ENCODE results near the gene ZFHX3.

The ZFHX3 gene

DNA sequence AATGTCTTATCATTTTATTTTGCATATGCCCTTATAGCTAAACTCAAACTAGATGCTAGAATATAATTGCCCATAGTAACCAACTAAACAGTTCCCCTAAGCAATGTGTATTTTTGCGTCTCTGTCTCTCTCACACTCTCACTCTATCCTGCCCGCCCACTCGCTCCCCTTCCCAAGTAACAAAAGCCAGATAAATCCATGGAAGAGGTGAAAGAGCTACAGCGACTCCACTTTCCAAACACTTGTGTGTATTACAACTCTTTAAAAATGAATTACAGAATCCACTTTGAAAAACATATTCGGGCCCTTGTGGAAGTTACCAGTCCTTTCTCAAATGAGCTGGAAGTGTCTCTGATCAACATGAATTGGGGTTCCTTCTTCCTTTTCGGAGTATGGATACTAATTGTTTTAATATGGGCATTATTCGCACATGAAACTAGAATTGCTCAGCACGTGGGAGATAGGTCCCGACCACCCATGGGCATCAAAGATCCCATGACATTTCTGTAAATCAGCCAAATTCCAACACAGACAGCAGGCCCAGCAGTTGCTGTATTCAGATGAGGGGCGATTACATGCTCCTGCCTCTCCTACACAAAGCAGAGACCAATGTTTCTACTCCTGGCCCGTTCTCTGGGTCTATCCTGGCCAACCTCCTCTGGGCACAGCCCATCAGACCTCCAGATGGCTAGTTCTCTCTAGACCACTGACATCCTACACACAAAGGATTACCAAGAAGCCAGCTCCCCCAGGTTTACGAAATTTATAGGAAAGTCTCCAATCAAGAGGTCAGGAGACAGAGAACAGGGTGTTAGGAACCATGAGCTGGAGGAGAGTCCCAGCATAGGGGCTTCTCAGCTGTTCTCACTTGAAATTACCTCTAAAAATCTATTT, 121.5 kb downstream of the ZFHX3 start:
- peak; percentile 11 for DNase-seq

DNA sequence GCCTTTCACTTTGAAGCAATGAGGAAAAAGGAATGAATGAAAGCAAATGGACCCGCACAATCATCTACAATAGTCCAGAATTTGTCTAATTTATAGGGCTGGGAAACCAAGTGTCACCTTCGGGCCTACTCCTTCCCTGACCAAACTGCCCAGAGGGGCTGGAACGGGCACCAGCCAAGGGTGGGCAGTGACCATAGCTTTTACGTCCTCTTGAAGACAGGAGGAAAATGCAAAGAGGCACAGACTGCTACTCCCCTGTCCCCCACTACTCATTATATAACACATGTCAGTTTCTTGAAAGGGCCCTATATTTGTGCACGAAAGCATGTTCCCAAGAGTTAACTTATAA, 122.3 kb downstream of the ZFHX3 start:
- no peak for DNase-seq

DNA sequence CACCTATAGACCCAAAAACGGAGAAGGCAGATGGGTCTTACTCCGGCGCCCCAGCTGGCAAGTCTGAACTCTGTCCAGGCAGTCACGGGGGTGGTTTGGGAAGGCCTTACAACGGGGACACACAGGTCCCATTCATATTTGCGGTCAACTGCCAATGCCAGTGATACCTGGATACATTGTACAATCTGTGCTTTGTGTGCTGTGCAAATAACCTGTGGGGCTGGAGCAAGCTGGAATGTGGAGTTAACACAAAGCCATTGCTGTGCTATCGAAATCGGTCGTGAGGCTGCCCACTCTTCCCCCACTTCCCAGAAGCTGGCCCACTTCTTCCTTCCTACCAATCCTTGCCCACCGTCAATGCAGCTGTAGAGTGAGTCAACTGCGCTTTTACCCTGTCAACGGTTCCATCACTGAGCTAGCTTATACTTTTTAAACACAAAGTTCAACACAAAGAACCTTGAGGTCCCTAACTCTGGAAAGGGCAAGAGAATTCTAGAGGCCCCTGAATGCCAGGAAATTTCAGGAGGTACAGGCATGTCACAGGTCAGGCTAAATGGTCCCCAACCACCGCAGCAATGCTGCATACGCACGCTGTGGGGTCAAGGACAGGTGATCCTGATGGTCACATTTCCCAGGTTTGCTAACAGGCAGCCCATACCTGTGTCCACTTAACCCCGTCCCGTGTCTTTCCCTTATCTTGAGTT, 122.8 kb downstream of the ZFHX3 start:
- peak; percentile 15 for DNase-seq

DNA sequence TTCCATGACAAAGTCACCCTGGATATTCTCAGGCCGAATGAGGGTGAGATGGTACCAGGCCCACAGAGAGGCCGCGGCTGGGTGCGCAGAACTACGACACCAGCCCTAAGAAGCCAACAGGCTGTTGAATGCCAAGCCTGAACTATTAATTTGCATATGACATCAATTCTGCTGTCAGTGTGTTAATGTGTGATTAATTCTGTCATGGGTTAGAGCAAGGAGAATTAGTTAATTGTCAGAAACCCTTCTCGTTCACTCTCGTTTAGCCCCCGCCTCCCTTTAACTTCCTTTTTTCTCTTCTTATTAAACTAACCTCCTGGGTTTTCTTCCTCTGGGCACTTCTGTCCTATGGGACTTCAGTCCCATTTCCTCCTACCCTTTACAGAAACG, 123.4 kb downstream of the ZFHX3 start:
- peak; percentile 80 for DNase-seq

DNA sequence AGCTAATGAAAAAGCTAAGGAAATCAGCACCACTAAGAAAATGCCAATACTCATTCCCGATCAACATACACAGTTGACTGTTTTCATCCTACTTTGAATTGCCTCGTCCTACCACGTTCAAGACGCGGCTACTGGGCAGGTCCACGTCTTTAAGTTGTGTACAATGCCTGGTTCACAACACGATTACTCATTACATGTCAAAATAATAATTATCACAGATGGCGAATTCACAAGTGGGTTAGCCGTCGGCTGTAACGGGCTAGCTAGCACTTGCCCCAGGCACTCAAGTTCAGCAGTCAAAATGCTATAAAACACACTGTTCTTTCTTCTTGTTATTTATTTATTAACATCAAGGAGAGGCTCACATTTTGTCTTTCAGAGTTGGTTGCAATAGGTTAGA, 124.2 kb downstream of the ZFHX3 start:
- no peak for DNase-seq

DNA sequence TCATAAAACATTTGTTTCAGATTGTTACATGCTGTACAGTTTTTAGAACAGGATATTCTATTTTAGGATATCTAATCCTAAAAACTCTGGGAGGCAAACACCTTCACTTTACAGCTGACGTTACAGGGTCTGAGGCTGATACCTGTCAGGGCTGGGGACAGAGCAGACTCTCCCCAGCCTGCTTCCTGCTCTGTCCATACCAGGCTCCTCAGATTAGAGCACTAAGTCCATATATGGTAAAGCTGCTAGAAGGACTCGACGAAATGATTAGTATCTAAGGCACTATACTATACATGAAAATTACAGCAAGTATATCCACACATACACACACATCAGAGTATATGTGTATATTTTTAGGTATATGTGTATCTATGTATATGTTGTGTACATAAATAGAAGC, 125.2 kb downstream of the ZFHX3 start:
- DNase-seq = no peak

DNA sequence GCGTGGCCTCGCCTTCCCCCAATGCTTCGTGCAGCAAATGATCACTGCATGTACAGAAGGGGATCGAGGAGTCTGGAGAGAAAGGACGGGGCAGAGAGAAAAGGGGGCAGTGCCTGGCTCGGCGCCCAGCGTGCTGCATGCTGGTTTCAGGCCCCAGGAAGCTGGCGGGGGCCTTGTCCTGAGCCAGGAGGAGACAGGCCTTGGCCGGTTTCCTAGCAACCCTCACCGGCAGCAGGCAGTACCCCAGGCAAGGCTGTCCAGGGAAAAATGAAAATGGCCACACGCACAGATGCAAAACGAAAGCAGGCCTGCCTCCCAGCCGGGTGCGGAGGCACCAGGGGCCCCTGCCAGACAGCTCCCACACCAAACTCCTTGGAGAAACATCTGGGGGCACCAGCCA, 126.3 kb downstream of the ZFHX3 start:
- no peak for DNase-seq

DNA sequence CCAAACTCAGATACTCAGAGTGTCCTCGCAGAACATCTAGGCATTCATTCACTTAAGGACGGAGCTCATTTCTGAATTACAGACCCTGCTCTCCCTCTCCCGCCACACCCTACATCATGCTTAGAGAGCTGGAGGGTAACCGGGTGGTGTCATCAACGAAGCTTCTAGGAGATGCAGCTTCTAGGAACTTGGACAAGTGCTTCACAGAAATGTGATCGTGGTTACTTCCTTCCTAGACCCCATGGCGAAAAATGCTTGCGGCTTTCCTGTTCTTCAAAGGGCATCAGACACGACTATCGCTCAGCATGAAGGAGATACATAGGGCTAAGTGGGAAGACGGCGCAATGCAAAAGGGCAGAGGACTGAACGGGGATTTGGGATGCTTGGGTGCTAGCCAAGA, 126.8 kb downstream of the ZFHX3 start:
- DNase-seq = peak; percentile 64

DNA sequence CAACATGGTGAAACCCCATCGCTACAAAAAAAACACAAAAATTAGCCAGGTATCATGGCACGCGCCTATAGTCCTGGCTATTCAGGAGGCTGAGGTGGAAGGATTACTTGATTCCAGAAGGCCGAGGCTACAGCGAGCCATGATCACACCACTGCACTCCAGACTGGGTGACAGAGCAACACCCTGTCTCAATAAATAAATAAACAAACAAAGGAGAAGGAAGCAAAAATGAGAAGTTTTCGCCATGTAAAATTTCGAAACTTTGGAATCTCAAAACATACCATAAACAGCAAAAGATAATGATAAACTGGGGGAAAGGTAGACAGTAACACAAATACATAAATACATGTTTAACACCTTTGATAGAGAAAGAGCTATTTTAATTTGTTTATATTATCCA, 130.9 kb downstream of the ZFHX3 start:
- DNase-seq = peak; percentile 65

DNA sequence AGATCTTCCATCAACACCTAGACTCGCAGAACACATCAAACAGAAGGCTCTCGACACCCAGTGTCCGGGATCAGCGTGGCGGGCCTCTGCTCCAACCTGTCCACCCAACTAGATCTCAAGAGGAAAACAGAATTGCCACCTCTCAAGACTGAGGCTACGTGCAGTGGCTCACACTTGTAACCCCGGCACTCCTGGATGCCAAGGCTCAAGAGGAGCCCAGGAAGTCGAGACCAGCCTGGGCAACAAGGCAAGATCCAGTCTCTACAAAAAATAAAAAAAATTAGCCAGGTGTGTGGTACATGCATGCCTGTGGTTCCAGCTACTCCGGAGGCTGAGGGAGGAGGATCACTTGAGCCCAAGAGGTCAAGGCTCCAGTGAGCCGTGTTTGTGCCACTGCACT, 132.6 kb downstream of the ZFHX3 start:
- no peak for DNase-seq

DNA sequence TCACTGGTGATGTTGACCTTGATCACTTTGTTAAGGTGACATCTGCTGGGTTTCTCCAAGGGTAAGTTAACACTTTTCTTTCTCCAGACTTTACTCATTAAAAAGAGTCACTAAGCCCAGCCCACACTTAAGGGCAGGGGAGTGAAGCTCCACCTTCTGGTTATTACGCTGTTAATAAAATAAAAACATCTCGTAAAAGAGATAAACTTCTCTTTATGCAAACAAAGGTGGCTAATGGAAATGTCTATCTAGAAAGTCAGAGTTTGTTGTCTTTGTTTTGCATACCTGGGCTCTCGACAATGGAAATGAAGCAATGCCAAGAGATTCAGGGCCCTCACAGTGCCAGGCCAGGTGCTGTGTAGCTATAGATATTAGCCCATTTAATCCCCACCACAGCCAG, 134.4 kb downstream of the ZFHX3 start:
- DNase-seq = no peak

DNA sequence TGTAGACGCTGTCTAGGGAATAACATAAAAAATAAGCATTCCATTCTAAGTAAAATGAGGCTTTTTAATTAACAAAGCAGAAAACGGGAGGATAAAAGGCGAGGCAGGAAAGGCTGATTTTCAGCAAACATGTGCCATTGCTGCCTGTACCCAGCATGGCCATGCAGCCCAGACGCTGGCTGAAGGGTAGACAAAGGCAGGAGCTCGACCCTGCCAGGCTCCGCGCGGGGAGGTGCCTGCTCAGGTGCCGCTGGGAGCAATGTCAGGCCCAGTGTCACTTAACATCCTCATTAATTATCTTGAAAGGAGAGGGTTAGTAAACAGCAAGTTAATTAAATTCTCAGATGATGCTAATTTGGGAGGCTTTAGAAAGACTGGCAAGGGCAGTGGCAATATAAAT, 136.0 kb downstream of the ZFHX3 start:
- no peak for DNase-seq

DNA sequence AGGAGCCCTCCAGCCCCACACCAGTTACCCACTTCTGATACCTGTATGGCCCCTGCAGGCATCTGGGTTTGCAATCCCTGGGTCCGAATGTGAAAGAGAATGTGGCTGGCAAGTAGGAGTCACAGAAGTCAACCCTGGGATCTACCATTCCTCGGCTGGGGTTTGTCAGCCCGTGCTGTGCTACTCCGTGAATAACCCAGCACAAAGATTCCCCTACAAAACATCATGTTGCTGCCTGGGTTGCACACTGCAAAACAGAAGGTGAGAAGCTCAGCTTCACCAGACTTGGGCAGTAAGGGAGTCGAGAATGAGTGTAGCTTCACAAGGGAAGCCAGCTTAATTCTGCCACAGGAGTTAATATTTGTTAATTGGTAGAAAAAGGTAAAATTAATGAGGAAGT, 137.1 kb downstream of the ZFHX3 start:
- no peak for DNase-seq

DNA sequence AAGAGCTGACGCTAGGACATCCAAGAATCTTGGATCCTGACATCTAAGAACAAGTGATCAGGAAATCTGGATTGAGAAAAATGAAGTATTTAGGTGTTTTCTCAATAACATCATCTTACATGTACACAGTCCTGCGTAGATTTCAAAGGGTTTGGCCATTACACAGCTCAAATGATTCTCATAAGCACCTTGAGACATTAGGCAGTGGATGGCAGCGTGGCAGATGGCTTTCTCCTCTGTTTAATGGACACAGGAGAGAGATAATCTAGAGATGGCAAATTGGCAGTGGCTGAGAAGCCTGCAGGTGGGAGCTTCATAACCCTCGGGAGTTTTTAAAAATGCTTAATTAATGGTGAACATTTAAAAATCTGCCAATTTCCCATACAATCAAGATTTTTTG, 137.5 kb downstream of the ZFHX3 start:
- no peak for DNase-seq

DNA sequence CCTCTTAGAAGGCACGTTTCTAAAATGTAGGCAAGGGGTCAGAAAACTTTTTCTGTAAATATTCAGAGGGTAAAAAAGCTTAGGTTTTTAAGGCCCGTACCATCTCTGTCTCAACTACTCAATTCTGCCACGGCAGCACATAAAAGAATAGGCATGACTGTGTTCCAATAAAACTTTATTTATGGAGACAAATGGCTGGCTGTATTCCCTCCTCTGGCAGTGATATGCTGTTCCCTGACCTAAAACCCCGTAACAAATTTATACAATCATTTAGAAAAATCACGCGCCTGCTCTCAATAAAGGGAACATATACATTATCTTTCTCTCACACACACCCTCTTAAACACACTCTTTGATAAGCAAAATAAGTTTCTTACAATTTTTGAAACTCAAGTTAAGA, 138.7 kb downstream of the ZFHX3 start:
- DNase-seq = no peak

DNA sequence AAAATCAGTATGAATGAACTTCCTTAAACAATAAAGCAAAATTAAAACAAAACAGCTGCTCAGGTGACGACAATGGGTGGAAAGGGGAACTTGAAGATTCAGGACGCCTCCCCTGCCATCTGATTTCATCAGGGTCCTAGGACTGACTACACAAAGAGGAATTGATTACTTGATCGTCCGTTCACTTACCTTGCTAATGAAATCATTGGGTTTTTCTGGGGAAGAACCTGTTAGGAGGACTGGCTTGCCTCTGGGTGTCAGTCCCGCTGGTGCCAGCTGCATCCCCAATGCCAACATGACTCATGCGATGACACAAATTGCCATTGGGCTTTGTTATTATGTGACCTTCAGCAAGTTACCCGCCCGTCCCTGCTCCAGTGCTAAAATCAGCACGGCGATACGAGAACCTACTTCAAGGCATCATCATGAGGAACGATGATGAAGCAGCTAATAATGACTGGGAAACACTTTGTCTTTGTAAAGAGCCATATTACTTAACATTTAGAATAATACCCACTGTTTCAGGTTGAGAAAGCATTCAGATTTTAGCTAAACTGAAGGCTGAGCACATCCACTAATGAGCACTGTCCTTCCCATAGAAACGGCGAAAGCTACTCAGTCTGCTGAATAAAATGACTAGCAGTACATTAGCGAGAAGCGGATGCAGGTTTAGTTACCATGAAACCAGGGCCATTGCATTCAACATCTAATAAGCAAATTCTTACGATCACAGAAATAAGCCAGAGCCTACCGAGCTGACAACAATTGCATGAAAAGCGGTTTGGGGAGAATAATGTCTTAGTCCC, 139.4 kb downstream of the ZFHX3 start:
- peak; percentile 89 for DNase-seq

DNA sequence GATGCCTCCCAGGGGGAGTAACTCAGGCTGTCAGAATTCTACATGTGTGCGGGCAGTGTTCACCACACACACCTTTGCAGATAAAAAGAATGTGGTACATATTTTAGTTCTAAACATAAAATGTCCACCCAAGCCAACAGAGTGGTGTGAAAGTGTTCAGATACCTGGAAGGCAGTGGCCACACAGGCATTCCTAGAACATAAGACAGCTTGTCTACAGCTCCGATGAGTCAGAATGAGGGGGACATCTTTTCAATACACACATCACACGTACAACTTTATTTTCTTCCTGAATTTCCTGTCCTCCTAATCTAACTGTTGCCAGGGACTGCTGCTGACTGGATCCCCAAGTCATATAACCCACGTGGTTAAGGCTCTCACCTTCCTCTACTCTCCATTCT, 142.3 kb downstream of the ZFHX3 start:
- DNase-seq = no peak

DNA sequence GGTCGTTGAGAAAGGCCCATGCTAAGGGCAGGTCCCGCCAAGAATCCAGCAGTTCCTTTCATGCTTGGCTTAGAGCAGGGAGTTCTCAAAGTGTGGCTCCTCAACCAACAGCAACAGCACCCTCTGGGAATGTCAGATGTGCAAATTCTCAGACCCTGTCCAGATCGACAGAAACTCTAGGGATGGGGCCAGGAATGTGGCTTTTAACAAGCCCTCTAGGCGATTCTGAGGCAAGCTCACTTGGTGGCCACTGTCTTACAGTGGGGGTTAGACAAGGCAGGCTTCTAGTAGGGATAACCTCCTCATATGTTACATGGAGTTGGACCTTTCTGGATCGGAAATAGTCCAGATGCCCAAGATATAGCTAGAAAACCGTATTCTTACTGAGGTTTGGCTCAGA, 144.8 kb downstream of the ZFHX3 start:
- no peak for DNase-seq

DNA sequence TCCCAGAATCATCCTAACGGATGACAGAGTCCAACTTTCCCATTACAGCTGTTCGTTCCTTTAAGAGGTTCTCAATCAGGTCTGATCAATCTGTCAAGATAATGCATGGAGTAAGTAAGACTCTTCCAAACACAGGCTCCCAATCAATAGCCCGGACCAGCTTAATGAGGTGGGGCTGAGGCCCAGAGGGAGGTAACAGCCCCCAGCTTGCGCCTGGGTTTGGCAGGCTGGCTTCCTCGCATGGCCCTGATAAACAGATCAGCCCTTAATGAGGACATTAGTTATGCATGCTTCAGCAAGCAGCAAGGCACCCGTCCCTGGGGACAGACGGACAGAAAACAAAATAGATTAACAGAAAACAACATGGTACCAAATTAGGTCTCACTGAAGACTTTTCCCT, 145.7 kb downstream of the ZFHX3 start:
- DNase-seq = no peak

DNA sequence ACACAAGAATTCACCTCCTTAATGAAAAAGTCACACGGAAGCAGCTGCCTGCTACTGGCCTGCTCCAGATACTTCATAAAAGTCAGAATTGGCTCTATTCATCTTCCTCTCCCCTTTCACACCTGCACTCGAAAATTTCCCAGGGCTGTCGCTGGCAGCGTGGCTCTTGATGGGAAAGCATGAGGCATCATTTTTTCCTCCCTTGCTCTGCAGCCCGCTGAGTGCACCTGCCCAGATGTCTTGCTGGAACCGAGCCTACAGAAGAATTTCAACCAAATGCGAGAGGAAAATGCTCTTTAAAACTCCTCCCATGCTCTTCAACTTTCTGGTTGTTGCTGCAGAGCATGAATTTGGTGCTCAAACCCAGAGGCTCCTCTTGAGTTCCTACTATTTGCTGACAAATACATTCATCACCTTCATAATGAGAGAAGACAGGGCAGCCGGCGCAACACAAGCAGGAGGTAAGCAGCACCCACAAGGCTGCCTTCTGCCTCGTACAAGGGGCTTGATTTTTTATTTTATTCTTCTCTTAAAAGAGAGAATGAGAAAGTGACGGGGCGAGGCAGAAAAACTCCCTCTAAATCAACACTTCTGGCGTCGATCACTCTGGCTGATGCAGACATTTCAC, 146.8 kb downstream of the ZFHX3 start:
- DNase-seq = no peak

DNA sequence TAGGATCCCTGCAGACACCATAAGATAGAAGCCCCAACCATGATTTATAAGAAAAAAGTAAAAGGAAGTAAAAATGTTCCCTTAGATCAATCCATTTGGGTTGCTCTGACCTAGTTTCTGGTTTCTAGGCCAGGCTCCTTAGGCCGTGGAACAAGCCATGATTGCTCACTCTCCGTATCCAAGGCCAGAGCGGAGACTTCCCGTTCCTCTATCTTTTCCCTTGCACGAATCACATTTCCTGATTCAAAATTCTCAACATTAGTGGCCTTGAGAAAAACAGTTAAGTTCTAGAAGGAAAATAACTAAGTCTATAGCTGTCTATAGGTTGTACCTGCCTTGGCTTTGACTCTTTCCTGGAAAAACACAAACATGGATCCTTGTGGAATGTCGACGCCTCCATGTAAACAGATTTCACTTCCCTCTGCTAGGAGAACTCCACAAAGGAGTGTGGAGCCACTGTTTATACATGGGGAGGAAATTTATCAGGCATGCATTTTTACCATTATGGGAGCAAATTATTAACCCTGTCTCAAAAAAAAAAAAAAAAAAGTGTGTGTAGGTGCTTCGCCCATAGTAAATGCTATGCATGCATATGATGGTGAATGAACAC, 149.6 kb downstream of the ZFHX3 start:
- peak; percentile 27 for DNase-seq

DNA sequence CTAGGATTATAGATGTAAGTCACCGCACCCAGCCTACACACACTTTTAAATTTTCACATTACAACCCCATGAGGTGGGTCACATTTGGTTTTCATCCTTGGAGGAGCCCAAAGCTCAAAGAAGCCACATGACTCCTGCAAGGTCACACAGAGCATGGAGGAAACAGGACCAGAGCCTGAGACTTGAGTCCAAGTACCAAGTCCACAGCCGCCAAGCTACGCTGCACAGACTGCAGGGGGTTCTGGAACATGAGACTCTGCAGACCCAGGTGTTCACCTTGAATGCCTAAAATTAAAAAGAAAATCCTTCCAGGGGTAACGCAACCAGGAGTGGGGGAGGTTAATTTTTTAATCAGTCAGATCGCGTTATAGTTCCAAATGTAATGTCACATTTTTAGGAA, 150.2 kb downstream of the ZFHX3 start:
- no peak for DNase-seq
